ENCODE results near the gene SLC12A2.

The SLC12A2 gene

DNA sequence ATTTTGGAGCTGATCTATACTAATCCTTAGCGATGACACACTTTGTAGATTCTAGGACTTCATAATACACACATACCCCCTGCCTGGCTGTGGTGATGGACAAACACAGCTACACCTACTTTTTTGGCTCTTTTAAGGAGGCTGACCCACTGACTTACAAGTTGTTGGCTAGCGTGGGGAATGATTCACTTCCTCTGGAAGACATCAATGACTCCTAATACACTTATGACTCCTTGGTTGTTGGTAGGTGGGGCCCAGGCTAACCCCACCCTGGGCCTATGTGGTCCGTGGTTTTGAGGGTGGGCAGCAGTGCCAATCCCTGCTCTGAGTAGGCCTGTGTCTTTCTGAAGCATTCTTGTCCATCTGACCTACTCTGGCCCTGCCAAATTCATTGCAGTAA is 144.4 kb downstream of the SLC12A2 start:
- TF ChIP-seq LEF1 (IDR thresholded peaks at IDR 0.05; ENCODE audit: borderline replicate concordance), result no peak
- no peak for TF ChIP-seq FOXA1 (IDR thresholded peaks at IDR 0.05)
- TF ChIP-seq ARNT (IDR thresholded peaks at IDR 0.05), result no peak
- no peak for TF ChIP-seq CTBP1 (IDR thresholded peaks at IDR 0.05; ENCODE audit: borderline replicate concordance)
- no peak for TF ChIP-seq TARDBP (IDR thresholded peaks at IDR 0.05)
- no peak for TF ChIP-seq FOXM1 (IDR thresholded peaks at IDR 0.05; ENCODE audit: borderline replicate concordance)
- TF ChIP-seq ELF4 (IDR thresholded peaks at IDR 0.05), result no peak
- TF ChIP-seq BHLHE40 (IDR thresholded peaks at IDR 0.05; ENCODE audit: borderline replicate concordance), result no peak
- no peak for TF ChIP-seq SUZ12 (IDR thresholded peaks at IDR 0.05)
- TF ChIP-seq, protein P1, sequence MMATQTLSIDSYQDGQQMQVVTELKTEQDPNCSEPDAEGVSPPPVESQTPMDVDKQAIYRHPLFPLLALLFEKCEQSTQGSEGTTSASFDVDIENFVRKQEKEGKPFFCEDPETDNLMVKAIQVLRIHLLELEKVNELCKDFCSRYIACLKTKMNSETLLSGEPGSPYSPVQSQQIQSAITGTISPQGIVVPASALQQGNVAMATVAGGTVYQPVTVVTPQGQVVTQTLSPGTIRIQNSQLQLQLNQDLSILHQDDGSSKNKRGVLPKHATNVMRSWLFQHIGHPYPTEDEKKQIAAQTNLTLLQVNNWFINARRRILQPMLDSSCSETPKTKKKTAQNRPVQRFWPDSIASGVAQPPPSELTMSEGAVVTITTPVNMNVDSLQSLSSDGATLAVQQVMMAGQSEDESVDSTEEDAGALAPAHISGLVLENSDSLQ (IDR thresholded peaks at IDR 0.05), result no peak
- no peak for TF ChIP-seq HDGF (IDR thresholded peaks at IDR 0.05; ENCODE audit: borderline replicate concordance)
- TF ChIP-seq ZNF384 (IDR thresholded peaks at IDR 0.05), result no peak
- no peak for TF ChIP-seq NFRKB (IDR thresholded peaks at IDR 0.05)
- no peak for TF ChIP-seq L3MBTL2 (conservative IDR thresholded peaks at IDR 0.05)
- no peak for TF ChIP-seq SP1 (IDR thresholded peaks at IDR 0.05)
- TF ChIP-seq FOXK2 (IDR thresholded peaks at IDR 0.05), result no peak
- CTCF ChIA-PET, result no interaction called here
- no peak for DNase-seq (ENCODE audit: extremely low spot score)
- POLR2A ChIA-PET, result no interaction called here

DNA sequence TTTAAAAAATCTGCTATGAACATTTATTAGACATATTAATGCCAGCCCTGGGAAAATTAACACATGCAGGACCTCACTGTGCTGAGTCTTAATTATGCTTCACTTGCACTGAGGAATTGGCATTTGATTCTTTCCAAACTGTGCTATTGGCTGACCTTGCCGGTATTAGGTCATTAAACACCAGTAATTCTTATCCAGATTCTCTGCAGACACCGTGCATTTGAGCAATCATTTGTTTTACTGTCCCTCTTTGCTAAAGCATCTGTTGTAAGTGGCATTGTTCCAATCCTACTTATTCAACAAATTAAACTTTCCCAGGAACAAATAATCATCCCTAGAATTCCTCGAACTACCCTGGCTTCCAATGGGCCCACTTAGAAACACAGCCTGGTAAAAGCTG is 145.0 kb downstream of the SLC12A2 start:
- ChIA-PET POLR2A (no interaction called here), CTCF (no interaction called here)
- TF ChIP-seq FOXM1 (IDR thresholded peaks at IDR 0.05; ENCODE audit: borderline replicate concordance) (no peak), HDGF (IDR thresholded peaks at IDR 0.05; ENCODE audit: borderline replicate concordance) (no peak), NFRKB (IDR thresholded peaks at IDR 0.05) (no peak), LEF1 (IDR thresholded peaks at IDR 0.05; ENCODE audit: borderline replicate concordance) (no peak), ARNT (IDR thresholded peaks at IDR 0.05) (no peak), ELF4 (IDR thresholded peaks at IDR 0.05) (no peak), FOXA1 (IDR thresholded peaks at IDR 0.05) (no peak), BHLHE40 (IDR thresholded peaks at IDR 0.05; ENCODE audit: borderline replicate concordance) (no peak), SUZ12 (IDR thresholded peaks at IDR 0.05) (no peak), SP1 (IDR thresholded peaks at IDR 0.05) (no peak), CTBP1 (IDR thresholded peaks at IDR 0.05; ENCODE audit: borderline replicate concordance) (no peak), FOXK2 (IDR thresholded peaks at IDR 0.05) (no peak), ZNF384 (IDR thresholded peaks at IDR 0.05) (no peak), TARDBP (IDR thresholded peaks at IDR 0.05) (no peak), L3MBTL2 (conservative IDR thresholded peaks at IDR 0.05) (no peak)
- TF ChIP-seq, protein P1 (IDR thresholded peaks at IDR 0.05), result no peak
- DNase-seq (ENCODE audit: extremely low spot score), result no peak

DNA sequence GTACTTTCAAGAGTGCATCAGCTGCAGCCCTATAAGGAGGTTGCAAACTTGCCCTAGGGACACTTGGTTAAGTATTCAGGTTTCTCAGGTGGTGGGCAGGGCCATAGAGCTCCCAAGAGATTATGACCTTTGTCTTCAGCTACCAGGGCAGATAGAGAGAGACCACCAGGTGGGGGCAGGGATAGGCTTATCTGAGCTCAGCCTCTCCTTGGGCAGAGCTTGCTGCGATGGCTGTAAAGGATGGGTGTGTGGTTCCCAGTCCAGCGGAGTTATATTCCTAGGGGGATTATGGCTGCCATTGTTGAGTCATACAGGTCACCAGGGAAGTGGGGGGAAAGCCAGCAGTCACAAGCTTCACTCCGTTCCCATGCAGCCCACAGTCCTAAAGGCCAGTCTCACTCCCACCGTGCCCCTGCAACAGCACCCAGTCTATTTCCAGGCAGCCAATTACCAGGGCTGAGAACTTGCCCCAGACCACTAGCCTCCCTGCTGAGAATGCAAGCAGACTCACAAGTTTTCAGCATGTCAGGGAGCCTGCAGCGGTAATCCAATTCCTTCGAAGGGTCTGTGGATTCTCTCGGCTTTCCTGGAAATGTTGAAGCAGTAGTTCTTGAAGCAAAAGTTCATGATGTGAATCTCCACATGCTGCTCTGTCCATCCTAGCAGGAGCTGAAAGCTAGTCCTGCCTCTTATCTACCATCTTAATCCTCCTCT is 151.5 kb downstream of the SLC12A2 start:
- ChIA-PET CTCF (no interaction called here), POLR2A (no interaction called here)
- DNase-seq (ENCODE audit: extremely low spot score), result no peak
- TF ChIP-seq SP1 (IDR thresholded peaks at IDR 0.05) (no peak), LEF1 (IDR thresholded peaks at IDR 0.05; ENCODE audit: borderline replicate concordance) (no peak), ELF4 (IDR thresholded peaks at IDR 0.05) (no peak), TARDBP (IDR thresholded peaks at IDR 0.05) (no peak), ZNF384 (IDR thresholded peaks at IDR 0.05) (no peak), BHLHE40 (IDR thresholded peaks at IDR 0.05; ENCODE audit: borderline replicate concordance) (no peak), HDGF (IDR thresholded peaks at IDR 0.05; ENCODE audit: borderline replicate concordance) (no peak), FOXA1 (IDR thresholded peaks at IDR 0.05) (no peak), CTBP1 (IDR thresholded peaks at IDR 0.05; ENCODE audit: borderline replicate concordance) (no peak)
- TF ChIP-seq, protein P1 (IDR thresholded peaks at IDR 0.05), result no peak

DNA sequence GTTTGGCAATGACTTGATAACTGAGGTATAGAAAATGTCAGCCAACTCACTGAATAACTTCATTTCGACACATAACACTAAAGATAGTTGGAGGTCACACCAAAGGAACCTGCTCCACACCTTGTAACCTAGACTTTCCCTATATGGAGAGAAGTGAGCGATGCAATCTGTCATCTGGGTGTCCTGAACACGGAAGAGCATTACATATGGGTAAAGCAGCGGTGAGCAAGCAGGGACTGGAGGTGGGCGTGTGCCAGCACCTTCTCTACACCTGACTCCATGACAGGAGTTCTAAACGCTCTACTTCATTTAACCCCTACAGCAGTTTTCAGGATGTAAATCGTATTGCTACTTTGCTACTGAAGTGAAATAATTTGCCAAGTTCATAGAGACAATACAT is 152.8 kb downstream of the SLC12A2 start:
- TF ChIP-seq ELF4 (IDR thresholded peaks at IDR 0.05), result no peak
- TF ChIP-seq ZNF384 (IDR thresholded peaks at IDR 0.05), result no peak
- TF ChIP-seq NFRKB (IDR thresholded peaks at IDR 0.05), result no peak
- no peak for TF ChIP-seq FOXM1 (IDR thresholded peaks at IDR 0.05; ENCODE audit: borderline replicate concordance)
- DNase-seq (ENCODE audit: extremely low spot score), result no peak
- POLR2A ChIA-PET, result no interaction called here
- CTCF ChIA-PET, result no interaction called here

DNA sequence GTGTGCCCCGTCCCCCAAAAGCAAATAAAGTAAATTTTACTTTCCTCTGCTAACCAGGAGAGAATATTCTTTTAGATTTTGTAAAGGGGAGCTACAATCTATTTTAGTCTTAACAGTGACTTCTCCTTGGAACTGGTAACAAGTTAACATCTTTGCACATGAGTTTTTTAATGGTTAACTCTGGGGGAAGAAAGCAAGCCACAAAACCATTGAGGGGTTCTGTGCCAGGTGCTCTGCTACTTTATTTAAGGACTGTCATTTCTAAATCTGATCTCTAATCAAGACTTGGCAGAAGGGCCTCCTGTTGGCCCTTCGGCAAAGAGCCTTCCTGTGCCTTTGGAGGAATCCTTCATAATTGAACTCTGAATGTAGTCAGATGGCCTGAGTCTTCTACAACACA is 153.4 kb downstream of the SLC12A2 start:
- no peak for TF ChIP-seq CTBP1 (IDR thresholded peaks at IDR 0.05; ENCODE audit: borderline replicate concordance)
- TF ChIP-seq HDGF (IDR thresholded peaks at IDR 0.05; ENCODE audit: borderline replicate concordance), result no peak
- no peak for TF ChIP-seq ELF4 (IDR thresholded peaks at IDR 0.05)
- TF ChIP-seq, protein P1 (IDR thresholded peaks at IDR 0.05), result no peak
- TF ChIP-seq BHLHE40 (IDR thresholded peaks at IDR 0.05; ENCODE audit: borderline replicate concordance), result no peak
- TF ChIP-seq NFRKB (IDR thresholded peaks at IDR 0.05), result no peak
- no peak for TF ChIP-seq FOXK2 (IDR thresholded peaks at IDR 0.05)
- TF ChIP-seq ZNF384 (IDR thresholded peaks at IDR 0.05), result no peak
- TF ChIP-seq LEF1 (IDR thresholded peaks at IDR 0.05; ENCODE audit: borderline replicate concordance), result no peak
- TF ChIP-seq ARNT (IDR thresholded peaks at IDR 0.05), result no peak
- no peak for TF ChIP-seq TARDBP (IDR thresholded peaks at IDR 0.05)
- TF ChIP-seq FOXM1 (IDR thresholded peaks at IDR 0.05; ENCODE audit: borderline replicate concordance), result no peak
- TF ChIP-seq SP1 (IDR thresholded peaks at IDR 0.05), result no peak
- no peak for TF ChIP-seq FOXA1 (IDR thresholded peaks at IDR 0.05)
- CTCF ChIA-PET, result interaction anchor here (0.9 kb wide), 1 partner anchor 359 kb away, joined by 3 read pairs; no protein-coding TSS in a partner anchor
- DNase-seq (ENCODE audit: extremely low spot score), result no peak
- POLR2A ChIA-PET, result no interaction called here
